Naive B cell (primary cell): ENCODE results near the gene RGS19. TPM values are rescaled to one million over a fixed set of nuclear protein-coding genes. Genes with fewer than 3 reads are reported as not detected.

ENCODE experiments used
- ATAC-seq, 2 donors: fragments of 150-1000 bp; cut with Tn5 transposase; 2 replicates each; pipeline ENCODE4 v1.10.0; 2021; ENCODE audit warnings: low read depth in 2 of 2, mild to moderate bottlenecking in 2 of 2, moderate library complexity in 2 of 2
- DNase-seq: peaks from one replicate; pipeline ENCODE4 v3.0.0; 2022
- H3K27ac Mint-ChIP-seq, 6 donors: one replicate each; pipeline ENCODE4 v1.8.0; 2020 to 2022; ENCODE audit warnings: mild to moderate bottlenecking in 6 of 6, mixed read lengths in 6 of 6, moderate library complexity in 5 of 6, inconsistent platforms in 2 of 6
- H3K27me3 Mint-ChIP-seq, 3 donors: one replicate each; pipeline ENCODE4 v1.8.0; 2021 to 2022; ENCODE audit warnings: mixed read lengths in 3 of 3, mild to moderate bottlenecking in 1 of 3
- H3K36me3 Mint-ChIP-seq, 2 donors: one replicate each; pipeline ENCODE4 v1.8.0; 2020 to 2022; ENCODE audit warnings: mixed read lengths in 2 of 2, inconsistent platforms in 1 of 2, mild to moderate bottlenecking in 1 of 2
- H3K4me1 Mint-ChIP-seq, 3 donors: one replicate each; pipeline ENCODE4 v1.8.0; 2020 to 2022; ENCODE audit warnings: mixed read lengths in 3 of 3, inconsistent platforms in 1 of 3, mild to moderate bottlenecking in 1 of 3, moderate library complexity in 1 of 3
- H3K4me3 Mint-ChIP-seq, 8 donors: one replicate each; pipeline ENCODE4 v1.8.0; 2020 to 2022; ENCODE audit warnings: mild to moderate bottlenecking in 8 of 8, mixed read lengths in 8 of 8, moderate library complexity in 8 of 8, inconsistent platforms in 2 of 8
- H3K9me3 Mint-ChIP-seq, 7 donors: one replicate each; pipeline ENCODE4 v1.8.0; 2020 to 2022; ENCODE audit warnings: mixed read lengths in 7 of 7, mild to moderate bottlenecking in 5 of 7, inconsistent platforms in 2 of 7, moderate library complexity in 1 of 7
- polyA plus RNA-seq, 6 donors: library from polyadenylated mRNA; unstranded; fragments of 300-500 nt; fragmentation: Illumina TruSeq; gene quantifications; one replicate each; pipeline ENCODE4 v1.2.3, GENCODE V29; 2021; ENCODE audit warnings: low read depth in 6 of 6

RGS19 gene
- polyA plus RNA-seq, 6 donors from 2014 or later: 112 to 170 (median 132) TPM

DNA sequence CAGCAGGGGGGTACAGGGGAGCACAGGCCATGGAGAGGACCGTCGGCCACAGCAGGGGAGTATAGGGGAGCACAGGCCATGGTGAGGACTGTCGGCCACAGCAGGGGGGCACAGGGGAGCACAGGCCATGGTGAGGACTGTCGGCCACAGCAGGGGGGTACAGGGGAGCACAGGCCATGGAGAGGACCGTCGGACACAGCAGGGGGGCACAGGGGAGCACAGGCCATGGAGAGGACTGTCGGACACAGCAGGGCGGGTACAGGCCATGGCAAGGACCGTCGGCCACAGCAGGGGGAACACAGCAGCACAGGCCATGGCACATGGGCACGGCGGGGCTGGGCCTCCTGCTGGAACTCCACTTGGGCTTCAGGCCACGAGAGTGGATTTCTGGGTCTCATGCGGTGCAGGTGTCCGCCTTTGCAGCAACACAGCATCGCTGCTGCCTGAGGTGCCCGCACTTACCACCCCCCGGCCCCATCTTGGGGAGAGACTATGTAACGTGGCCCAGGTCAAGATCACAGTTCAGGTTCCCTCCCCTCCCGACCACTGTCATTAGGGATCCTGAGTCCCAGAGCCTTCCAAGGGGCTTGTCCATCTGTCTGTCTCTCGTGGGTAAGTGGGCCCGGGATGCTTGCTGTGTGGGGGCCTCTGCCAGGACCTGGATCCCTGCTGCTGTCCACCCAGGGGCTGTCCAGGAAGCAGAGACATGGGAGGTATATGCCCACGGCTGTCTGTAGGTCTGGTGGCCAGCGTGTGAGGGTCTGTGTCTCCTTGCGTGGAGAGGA is 25.5 kb upstream of the RGS19 start:
- Mint-ChIP-seq H3K36me3 (no peaks in the 10 kb centered on the region), H3K27me3 (peaks cover 0 to 17% (median 8%) of the 10 kb centered on the region in 3 donors), H3K4me3 (no peak overlapping the region), H3K9me3 (peaks cover 0 to 1% (median 0%) of the 10 kb centered on the region in 7 donors), H3K27ac (no peak overlapping the region), H3K4me1 (peaks cover 37 to 43% (median 39%) of the 10 kb centered on the region in 3 donors)
- ATAC-seq (no peak), DNase-seq (no peak)

DNA sequence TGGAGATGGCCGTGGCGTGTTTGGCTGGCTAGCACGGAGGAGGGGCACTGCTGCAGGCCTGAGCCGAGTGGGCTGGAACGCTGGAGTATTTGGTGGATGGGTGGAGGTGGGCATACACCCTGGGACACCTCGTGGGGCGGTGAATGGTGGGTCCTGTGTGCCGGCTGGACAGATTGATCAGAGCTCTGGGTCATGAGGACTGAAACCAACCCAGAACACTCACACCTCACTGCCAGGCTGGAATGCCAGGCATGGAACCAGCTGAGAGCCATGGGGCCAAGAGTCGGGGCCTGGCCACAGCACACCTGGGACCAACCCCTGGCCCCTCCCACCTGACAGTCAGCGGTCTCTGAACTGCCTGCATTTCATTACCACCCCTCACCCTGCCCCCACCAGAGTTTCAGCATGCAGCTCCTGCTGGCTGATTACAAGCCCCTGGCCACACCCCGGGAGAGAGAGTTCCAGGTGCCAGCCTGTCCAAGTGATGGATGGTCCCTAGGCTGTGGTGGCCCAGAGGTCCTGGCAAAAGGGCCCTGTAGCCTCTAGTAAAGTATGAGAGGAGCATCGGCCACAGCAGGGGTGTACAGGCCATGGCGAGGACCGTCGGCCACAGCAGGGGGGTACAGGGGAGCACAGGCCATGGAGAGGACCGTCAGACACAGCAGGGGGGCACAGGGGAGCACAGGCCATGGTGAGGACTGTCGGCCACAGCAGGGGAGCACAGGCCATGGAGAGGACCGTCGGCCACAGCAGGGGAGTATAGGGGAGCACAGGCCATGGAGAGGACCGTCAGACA is 24.8 kb upstream of the RGS19 start:
- peaks cover 37 to 45% (median 39%) of the 10 kb centered on the region in 3 donors for H3K4me1 Mint-ChIP-seq
- H3K36me3 Mint-ChIP-seq: no peaks in the 10 kb centered on the region
- peaks cover 0 to 1% (median 0%) of the 10 kb centered on the region in 7 donors for H3K9me3 Mint-ChIP-seq
- DNase-seq (no peak), ATAC-seq (no peak)
- H3K27ac Mint-ChIP-seq: peak overlapping the region in 4 of 6 donors; percentile 8 to 87 (median 44)
- H3K27me3 Mint-ChIP-seq: peaks cover 0 to 17% (median 8%) of the 10 kb centered on the region in 3 donors
- peak overlapping the region in 1 of 8 donors; percentile 12 for H3K4me3 Mint-ChIP-seq

DNA sequence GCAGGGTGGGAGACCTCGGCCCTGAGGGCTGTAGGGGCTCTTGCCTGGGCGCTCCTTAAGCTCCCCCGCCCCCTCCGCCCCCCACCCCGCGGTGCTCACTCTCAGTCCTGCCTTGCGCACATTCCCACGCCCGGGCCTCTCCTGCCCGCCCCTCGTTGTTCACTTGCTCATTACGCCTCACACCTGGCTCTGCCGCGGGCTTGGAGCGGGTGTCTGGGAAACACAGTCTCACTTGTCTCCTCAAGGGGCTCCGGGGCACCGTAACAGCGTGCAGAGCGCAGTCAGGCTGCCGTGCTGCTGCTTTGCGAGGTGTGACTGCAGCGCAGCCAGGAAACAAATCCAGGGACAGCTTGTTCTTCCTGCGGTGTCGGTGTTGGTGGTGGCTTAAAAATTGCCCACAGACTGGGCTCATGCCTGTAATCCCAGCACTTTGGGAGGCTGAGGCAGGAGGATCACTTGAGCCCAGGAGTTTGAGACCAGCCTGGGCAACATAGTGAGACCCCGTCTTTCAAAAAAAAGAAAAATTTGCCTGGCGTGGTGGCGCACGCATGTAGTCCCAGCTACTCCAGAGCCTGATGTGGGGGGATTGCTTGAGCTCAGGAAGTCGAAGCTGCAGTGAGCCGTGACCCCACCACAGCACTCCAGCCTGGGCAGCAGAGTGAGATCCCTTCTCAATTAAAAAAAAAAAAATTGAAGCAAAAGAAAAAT is 23.5 kb upstream of the RGS19 start:
- peak overlapping the region; percentile 51 to 87 (median 78) for H3K4me3 Mint-ChIP-seq
- no peaks in the 10 kb centered on the region for H3K36me3 Mint-ChIP-seq
- peak overlapping the region in 3 of 6 donors; percentile 26 to 87 (median 76) for H3K27ac Mint-ChIP-seq
- no peak for ATAC-seq
- H3K9me3 Mint-ChIP-seq: peaks cover 0 to 1% (median 0%) of the 10 kb centered on the region in 7 donors
- peaks cover 27 to 32% (median 30%) of the 10 kb centered on the region in 3 donors for H3K4me1 Mint-ChIP-seq
- DNase-seq: no peak
- peaks cover 0 to 17% (median 8%) of the 10 kb centered on the region in 3 donors for H3K27me3 Mint-ChIP-seq

DNA sequence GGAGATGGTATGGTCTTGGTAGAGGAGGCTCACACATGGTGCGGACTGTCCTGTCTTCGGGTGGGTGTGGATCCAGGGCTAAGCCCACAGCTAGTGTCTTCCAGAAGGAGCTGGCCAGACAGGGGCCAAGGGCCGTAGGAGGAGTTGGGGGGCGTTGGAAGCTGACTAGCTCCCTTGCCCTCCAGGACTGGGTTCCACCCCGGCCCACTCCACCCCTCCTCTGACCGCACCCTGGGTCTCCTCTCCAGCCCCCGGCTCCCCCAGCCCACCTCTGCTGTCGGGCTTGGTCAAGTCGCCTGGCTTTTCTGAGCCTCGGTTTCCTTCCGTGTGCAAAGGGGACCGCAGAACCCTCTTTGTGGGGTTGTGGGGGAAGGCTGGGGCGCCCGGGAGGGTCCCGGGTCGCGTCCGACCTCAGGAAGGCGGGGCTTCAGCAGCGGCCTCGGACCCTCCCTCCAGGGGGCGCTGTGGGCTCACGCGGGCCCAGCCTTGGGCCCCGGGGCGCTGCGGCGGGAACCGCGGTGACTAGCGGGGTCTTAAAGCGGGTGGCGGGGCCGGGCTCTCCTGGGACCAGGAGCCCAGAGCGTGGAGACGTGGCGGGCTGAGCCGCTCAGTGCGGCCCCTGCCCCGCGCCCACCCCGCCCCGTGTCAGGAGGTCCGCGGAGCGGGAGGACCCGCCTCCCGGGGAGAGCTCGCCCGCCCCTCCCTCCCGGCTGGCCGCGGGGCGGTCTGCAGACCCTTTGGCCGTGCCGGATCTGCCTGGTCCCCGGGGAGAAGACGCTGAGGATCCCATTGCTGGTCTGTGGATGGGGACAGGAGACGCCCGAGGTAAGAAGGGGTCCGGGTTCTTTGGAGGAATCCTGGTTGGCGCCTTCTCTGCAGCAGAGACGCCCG is 22.7 kb upstream of the RGS19 start:
- Mint-ChIP-seq H3K4me1 (peaks cover 22 to 28% (median 26%) of the 10 kb centered on the region in 3 donors), H3K27ac (peak overlapping the region in 4 of 6 donors; percentile 61 to 96 (median 76)), H3K4me3 (peak overlapping the region; percentile 18 to 86 (median 72)), H3K9me3 (peaks cover 0 to 1% (median 0%) of the 10 kb centered on the region in 7 donors), H3K36me3 (peaks cover 0 to 2% of the 10 kb centered on the region in 2 donors), H3K27me3 (peaks cover 0 to 17% (median 8%) of the 10 kb centered on the region in 3 donors)
- ATAC-seq (peak; percentile 51 to 75), DNase-seq (peak; percentile 71)

DNA sequence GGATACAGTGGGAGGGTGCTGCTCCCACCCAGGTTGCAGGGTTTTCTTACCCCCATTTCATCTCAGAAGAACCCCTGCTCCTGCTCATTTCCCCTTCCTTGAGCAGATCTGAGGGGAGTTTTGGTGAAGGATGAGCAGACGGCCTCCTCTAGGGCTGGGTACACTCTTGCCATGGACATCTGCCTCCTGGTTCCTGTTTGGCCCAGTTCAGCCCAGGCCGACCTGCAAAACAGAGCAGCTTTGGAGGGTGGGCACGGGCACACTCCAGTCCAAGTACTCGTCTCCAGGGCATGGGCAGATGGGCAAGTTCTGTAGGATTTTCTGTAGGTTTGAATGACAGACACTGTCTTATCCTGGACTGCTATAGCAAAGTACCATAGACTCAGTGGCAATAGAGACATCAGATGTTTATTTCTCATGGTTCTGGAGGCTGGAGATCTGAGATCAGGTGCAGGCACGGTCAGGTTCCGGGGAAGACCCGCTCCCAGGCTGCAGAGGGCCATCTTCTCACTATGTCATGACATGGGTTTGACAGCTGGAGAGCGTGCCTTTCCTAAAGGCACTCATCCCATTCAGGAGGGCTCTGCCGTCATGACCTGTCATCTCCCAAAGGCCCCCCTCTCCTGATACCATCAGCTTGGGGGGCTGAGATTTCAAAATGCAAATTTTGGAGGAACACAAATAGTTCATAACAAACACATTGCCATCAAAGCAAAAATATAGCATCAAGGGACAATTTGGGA is 21.8 kb upstream of the RGS19 start:
- peaks cover 0 to 6% (median 0%) of the 10 kb centered on the region in 7 donors for H3K9me3 Mint-ChIP-seq
- no peak for ATAC-seq
- peak overlapping the region; percentile 16 to 85 (median 70) for H3K4me3 Mint-ChIP-seq
- DNase-seq: no peak
- peak overlapping the region in 5 of 6 donors; percentile 74 to 96 (median 86) for H3K27ac Mint-ChIP-seq
- H3K27me3 Mint-ChIP-seq: peaks cover 0 to 17% (median 8%) of the 10 kb centered on the region in 3 donors
- peaks cover 16 to 27% (median 21%) of the 10 kb centered on the region in 3 donors for H3K4me1 Mint-ChIP-seq
- H3K36me3 Mint-ChIP-seq: peaks cover 0 to 8% of the 10 kb centered on the region in 2 donors

DNA sequence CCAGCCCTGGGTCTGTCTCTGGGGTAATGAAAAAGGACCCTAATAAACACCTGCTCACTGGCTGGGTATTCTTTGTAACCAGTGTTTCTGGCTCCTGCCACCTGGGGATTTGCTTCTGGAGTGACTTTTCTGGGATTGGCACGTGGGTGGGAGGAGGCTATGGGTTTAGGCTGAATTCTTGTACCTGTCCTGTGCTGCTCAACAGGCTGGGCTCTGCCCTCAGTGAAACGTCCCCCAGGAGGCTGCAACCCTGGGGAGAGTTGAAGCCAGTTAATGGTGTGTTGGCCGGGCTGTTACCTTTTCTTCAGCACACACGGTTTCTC is 21.2 kb upstream of the RGS19 start:
- Mint-ChIP-seq H3K27ac (peak overlapping the region in 5 of 6 donors; percentile 74 to 88 (median 81)), H3K36me3 (peaks cover 0 to 8% of the 10 kb centered on the region in 2 donors), H3K4me3 (peak overlapping the region in 3 of 8 donors; percentile 15 to 78 (median 62)), H3K9me3 (peaks cover 0 to 6% (median 0%) of the 10 kb centered on the region in 7 donors), H3K4me1 (peaks cover 16 to 22% (median 21%) of the 10 kb centered on the region in 3 donors), H3K27me3 (peaks cover 0 to 17% (median 8%) of the 10 kb centered on the region in 3 donors)
- peak in 1 of 2 donors; percentile 2 for ATAC-seq
- DNase-seq: no peak

DNA sequence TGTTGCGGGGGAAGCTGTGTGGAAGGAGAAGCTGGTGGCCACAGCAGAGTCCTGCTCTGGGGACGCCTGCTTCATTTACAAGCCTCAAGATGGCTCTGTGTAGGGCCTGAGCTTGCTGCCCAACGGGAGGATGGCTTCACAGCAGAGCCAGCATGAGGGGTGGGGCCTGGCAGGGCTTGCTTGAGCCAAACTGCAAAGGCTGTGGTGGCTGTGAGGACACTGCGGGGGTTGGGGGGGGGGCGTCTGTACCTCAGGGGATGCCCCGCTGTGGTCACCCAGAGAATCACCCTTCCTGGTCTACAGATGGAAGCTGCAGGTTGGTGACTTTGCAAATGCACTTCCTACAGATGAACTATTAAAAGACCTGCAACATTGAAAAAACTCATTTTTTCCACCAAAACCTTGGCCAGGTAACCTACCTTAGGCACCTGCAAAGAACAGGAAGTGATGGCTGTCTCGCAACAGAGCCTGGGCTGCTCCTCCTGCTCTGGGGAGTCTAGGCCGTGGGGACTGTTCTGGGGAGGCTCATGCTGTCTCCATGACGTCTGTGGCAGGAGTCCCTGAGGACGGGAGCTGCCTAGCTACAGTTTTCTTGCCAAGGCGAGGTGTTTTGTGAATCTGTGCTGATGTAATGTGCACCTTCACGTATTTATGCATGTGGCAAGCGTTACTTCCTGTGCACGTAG is 20.7 kb upstream of the RGS19 start:
- Mint-ChIP-seq H3K9me3 (peaks cover 0 to 6% (median 0%) of the 10 kb centered on the region in 7 donors), H3K27me3 (peaks cover 0 to 17% (median 8%) of the 10 kb centered on the region in 3 donors), H3K4me3 (peak overlapping the region in 3 of 8 donors; percentile 15 to 62 (median 52)), H3K4me1 (peaks cover 16 to 22% (median 21%) of the 10 kb centered on the region in 3 donors), H3K27ac (peak overlapping the region in 4 of 6 donors; percentile 79 to 89 (median 80)), H3K36me3 (peaks cover 0 to 8% of the 10 kb centered on the region in 2 donors)
- DNase-seq (peak; percentile 57), ATAC-seq (peak; percentile 75 to 80)

DNA sequence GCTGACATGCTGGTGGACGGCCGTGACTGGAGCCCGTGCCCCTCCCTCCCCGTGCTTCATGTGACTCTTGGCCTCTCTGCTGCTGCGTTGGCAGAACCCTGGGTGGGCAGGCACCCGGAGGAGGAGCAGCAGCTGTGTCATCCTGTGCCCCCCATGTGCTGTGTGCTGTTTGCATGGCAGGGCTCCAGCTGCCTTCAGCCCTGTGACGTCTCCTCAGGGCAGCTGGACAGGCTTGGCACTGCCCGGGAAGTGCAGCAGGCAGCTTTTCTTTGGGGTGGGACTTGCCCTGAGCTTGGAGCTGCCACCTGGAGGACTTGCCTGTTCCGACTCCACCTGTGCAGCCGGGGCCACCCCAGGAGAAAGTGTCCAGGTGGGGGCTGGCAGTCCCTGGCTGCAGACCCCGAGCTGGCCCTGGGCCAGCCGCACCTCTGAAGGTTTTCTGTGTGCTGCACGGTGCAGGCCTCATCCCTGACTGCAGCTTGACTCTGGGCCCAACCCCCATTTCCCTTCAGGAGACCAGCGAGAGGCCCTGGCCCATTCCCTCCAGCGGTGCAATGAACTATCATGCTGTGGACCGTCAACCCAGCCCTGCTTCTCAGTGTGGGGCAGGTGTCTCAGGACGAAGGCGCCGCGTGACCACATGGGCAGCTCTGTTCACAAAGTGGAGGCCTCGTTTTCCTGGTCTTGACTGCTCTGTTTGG is 19.9 kb upstream of the RGS19 start:
- H3K36me3 Mint-ChIP-seq: peaks cover 0 to 8% of the 10 kb centered on the region in 2 donors
- peaks cover 16 to 22% (median 21%) of the 10 kb centered on the region in 3 donors for H3K4me1 Mint-ChIP-seq
- no peak overlapping the region for H3K4me3 Mint-ChIP-seq
- DNase-seq (no peak), ATAC-seq (no peak)
- peaks cover 0 to 15% (median 8%) of the 10 kb centered on the region in 3 donors for H3K27me3 Mint-ChIP-seq
- H3K27ac Mint-ChIP-seq: peak overlapping the region in 2 of 6 donors; percentile 80 to 89
- peaks cover 0 to 6% (median 0%) of the 10 kb centered on the region in 7 donors for H3K9me3 Mint-ChIP-seq

DNA sequence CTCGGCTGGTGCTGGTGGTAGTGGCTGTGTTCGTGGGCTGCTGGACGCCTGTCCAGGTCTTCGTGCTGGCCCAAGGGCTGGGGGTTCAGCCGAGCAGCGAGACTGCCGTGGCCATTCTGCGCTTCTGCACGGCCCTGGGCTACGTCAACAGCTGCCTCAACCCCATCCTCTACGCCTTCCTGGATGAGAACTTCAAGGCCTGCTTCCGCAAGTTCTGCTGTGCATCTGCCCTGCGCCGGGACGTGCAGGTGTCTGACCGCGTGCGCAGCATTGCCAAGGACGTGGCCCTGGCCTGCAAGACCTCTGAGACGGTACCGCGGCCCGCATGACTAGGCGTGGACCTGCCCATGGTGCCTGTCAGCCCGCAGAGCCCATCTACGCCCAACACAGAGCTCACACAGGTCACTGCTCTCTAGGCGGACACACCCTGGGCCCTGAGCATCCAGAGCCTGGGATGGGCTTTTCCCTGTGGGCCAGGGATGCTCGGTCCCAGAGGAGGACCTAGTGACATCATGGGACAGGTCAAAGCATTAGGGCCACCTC is 19.2 kb upstream of the RGS19 start:
- H3K4me1 Mint-ChIP-seq: peaks cover 16 to 21% (median 19%) of the 10 kb centered on the region in 3 donors
- peak overlapping the region in 2 of 6 donors; percentile 0 to 67 for H3K27ac Mint-ChIP-seq
- peaks cover 0 to 6% (median 0%) of the 10 kb centered on the region in 7 donors for H3K9me3 Mint-ChIP-seq
- peaks cover 0 to 8% of the 10 kb centered on the region in 2 donors for H3K36me3 Mint-ChIP-seq
- H3K4me3 Mint-ChIP-seq: no peak overlapping the region
- no peak for ATAC-seq
- H3K27me3 Mint-ChIP-seq: peaks cover 0 to 8% (median 3%) of the 10 kb centered on the region in 3 donors
- DNase-seq: no peak

DNA sequence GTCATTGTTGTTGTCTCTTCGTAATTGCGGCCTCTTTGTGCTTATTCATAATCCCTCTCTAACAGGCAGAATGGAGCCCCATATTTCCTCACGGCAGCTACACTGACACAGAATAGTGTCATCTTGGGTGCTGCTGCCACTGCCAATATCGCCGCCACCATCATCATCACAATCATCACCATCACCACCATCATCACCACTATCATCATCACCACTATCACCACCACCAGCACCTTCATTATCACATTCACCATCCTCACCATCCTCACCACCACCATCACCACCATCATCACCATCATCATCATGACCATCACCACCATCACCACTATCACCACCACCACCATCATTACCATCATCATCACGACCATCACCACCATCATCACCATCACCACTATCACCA is 17.2 kb upstream of the RGS19 start:
- H3K27me3 Mint-ChIP-seq: peaks cover 0 to 4% (median 0%) of the 10 kb centered on the region in 3 donors
- no peak for DNase-seq
- no peak overlapping the region for H3K4me3 Mint-ChIP-seq
- peak overlapping the region in 1 of 6 donors; percentile 5 for H3K27ac Mint-ChIP-seq
- peaks cover 0 to 6% (median 0%) of the 10 kb centered on the region in 7 donors for H3K9me3 Mint-ChIP-seq
- peaks cover 0 to 8% of the 10 kb centered on the region in 2 donors for H3K36me3 Mint-ChIP-seq
- ATAC-seq: no peak
- peaks cover 10 to 19% (median 19%) of the 10 kb centered on the region in 3 donors for H3K4me1 Mint-ChIP-seq
